ENCODE measurements around the gene GOSR1. TPM values are rescaled to one million over a fixed set of nuclear protein-coding genes. Genes with fewer than 3 reads are reported as not detected.
"Not testable (repeated sequence)": the region's sequence is repeated elsewhere in the genome, so short reads cannot be mapped to it uniquely, and the experiment has no call there.

The GOSR1 gene
- polyA plus RNA-seq, 2 of the 4 experiments (the other 2 are of a cell fraction): 48.8 to 49.6 TPM

- no peak for ATAC-seq
- WGBS (ENCODE audit: missing lambda C conversion rate): 92% methylated on average over 7 of the region's 7 CpGs
- no peak for FAIRE-seq
- ChIA-PET POLR2A (no interaction called here), CTCF (no interaction called here)
- Histone ChIP-seq H3K4me2 (no peak overlapping the region), H3K9me3 (no peaks in the 10 kb centered on the region), H3K4me3 (no peak overlapping the region), H3K4me1 (peaks cover 15% of the 10 kb centered on the region), H3K27ac (no peak overlapping the region)
- no peak for TF ChIP-seq BHLHE40 (IDR thresholded peaks at IDR 0.05; ENCODE audit: low read depth, low read length)
- no peak for TF ChIP-seq POLR2A (IDR thresholded peaks at IDR 0.05; ENCODE audit: low read length)
- TF ChIP-seq, protein P1, sequence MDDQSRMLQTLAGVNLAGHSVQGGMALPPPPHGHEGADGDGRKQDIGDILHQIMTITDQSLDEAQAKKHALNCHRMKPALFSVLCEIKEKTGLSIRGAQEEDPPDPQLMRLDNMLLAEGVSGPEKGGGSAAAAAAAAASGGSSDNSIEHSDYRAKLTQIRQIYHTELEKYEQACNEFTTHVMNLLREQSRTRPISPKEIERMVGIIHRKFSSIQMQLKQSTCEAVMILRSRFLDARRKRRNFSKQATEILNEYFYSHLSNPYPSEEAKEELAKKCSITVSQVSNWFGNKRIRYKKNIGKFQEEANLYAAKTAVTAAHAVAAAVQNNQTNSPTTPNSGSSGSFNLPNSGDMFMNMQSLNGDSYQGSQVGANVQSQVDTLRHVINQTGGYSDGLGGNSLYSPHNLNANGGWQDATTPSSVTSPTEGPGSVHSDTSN (IDR thresholded peaks at IDR 0.05): no peak
- TF ChIP-seq ZSCAN20 (CRISPR knock-in tag; IDR thresholded peaks at IDR 0.05): no peak
- no peak for TF ChIP-seq RCOR1 (IDR thresholded peaks at IDR 0.05; ENCODE audit: low read depth, low read length)
- no peak for TF ChIP-seq RARB (CRISPR knock-in tag; IDR thresholded peaks at IDR 0.05)
- TF ChIP-seq HEYL (CRISPR knock-in tag; IDR thresholded peaks at IDR 0.05): no peak
- no peak for TF ChIP-seq EHF (CRISPR knock-in tag; IDR thresholded peaks at IDR 0.05)
- no peak for TF ChIP-seq ATOH8 (CRISPR knock-in tag; IDR thresholded peaks at IDR 0.05; ENCODE audit: low read depth)
- no peak for TF ChIP-seq RAD21 (conservative IDR thresholded peaks at IDR 0.05 in 1 of 2, IDR thresholded peaks at IDR 0.05 in 1 of 2)
- DNase-seq (ENCODE audit: low read depth in 1 of 2, low spot score in 1 of 2): no peak
Observed at GRCh38 chr17:30521766-30522165, 44.6 kb downstream of the GOSR1 start.

DNA sequence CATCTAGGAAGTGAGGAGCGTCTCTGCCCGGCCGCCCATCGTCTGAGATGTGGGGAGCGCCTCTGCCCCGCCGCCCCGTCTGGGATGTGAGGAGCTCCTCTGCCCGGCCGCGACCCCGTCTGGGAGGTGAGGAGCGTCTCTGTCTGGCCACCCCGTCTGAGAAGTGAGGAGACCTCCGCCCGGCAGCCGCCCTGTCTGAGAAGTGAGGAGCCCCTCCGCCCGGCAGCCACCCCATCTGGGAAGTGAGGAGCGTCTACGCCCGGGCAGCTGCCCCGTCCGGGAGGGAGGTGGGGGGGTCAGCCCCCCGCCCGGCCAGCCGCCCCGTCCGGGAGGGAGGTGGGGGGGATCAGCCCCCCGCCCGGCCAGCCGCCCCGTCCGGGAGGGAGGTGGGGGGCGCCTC lies 46.0 kb downstream of the GOSR1 start:
- FAIRE-seq; H3K4me2 ChIP-seq; H3K27ac ChIP-seq; CTCF ChIA-PET; DNase-seq (ENCODE audit: low read depth in 1 of 2, low spot score in 1 of 2); H3K4me3 ChIP-seq; H3K9me3 ChIP-seq; POLR2A ChIA-PET; ATAC-seq: not testable (repeated sequence)
- 94% methylated on average over 21 of the region's 35 CpGs for WGBS (ENCODE audit: missing lambda C conversion rate)
- H3K4me1 ChIP-seq: peaks cover 15% of the 10 kb centered on the region

DNA sequence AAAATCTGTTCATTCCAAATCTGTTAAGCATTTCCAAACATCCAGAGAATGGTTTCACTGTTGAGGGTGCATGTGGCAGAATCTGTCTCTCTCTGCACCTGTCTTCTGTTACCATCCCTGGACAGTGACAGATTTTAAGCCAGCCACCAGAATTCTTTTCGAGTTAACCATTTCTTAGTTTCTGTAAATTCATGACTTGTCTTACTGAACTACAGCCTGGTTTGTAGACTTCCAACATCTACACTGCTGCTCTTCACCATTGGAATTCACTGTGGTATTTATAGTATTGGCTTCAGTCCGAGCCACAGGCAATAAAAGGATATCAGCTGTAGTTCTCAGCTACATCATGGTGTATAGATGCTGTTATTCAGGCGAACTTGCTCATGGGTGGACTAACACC lies 47.6 kb downstream of the GOSR1 start:
- FAIRE-seq: peak; percentile 56
- no peak for DNase-seq (ENCODE audit: low read depth in 1 of 2, low spot score in 1 of 2)
- 83% methylated on average over 3 of the region's 3 CpGs for WGBS (ENCODE audit: missing lambda C conversion rate)
- no peak for ATAC-seq
- ChIA-PET CTCF (interaction anchor here (2.2 kb wide), 1 partner anchor 48 kb away, joined by 6 read pairs; the partner anchor contains the start of gene GOSR1), POLR2A (no interaction called here)
- peaks cover 5% of the 10 kb centered on the region for H3K4me1 ChIP-seq
- no peak overlapping the region for H3K4me3 ChIP-seq
- no peaks in the 10 kb centered on the region for H3K9me3 ChIP-seq
- no peak overlapping the region for H3K27ac ChIP-seq
- no peak overlapping the region for H3K4me2 ChIP-seq
- TF ChIP-seq FOSB (CRISPR knock-in tag; IDR thresholded peaks at IDR 0.05): 0 out of 2 replicates have a peak, but pooled peaks have one; percentile 40
- no peak for TF ChIP-seq EHF (CRISPR knock-in tag; IDR thresholded peaks at IDR 0.05)

- H3K27ac ChIP-seq: no peak overlapping the region
- ATAC-seq (no peak), FAIRE-seq (peak; percentile 56), DNase-seq (ENCODE audit: low read depth in 1 of 2, low spot score in 1 of 2) (no peak)
- no peak overlapping the region for H3K4me3 ChIP-seq
- ChIA-PET CTCF (interaction anchor here (0.9 to 2.8 kb wide), 3 partner anchors 9 to 49 kb away, joined by 3 to 10 read pairs (median 6); partner anchors contain the start of gene GOSR1), POLR2A (no interaction called here)
- H3K4me1 ChIP-seq: no peaks in the 10 kb centered on the region
- no peak overlapping the region for H3K4me2 ChIP-seq
- 90% methylated on average over 2 of the region's 2 CpGs for whole genome bisulfite sequencing (ENCODE audit: missing lambda C conversion rate)
- H3K9me3 ChIP-seq: no peaks in the 10 kb centered on the region
- no peak for TF ChIP-seq ZC3H11A (IDR thresholded peaks at IDR 0.05)
- no peak for TF ChIP-seq RARB (CRISPR knock-in tag; IDR thresholded peaks at IDR 0.05)
- no peak for TF ChIP-seq EHF (CRISPR knock-in tag; IDR thresholded peaks at IDR 0.05)
- TF ChIP-seq, protein P2, sequence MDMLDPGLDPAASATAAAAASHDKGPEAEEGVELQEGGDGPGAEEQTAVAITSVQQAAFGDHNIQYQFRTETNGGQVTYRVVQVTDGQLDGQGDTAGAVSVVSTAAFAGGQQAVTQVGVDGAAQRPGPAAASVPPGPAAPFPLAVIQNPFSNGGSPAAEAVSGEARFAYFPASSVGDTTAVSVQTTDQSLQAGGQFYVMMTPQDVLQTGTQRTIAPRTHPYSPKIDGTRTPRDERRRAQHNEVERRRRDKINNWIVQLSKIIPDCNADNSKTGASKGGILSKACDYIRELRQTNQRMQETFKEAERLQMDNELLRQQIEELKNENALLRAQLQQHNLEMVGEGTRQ (IDR thresholded peaks at IDR 0.05): no peak
- no peak for TF ChIP-seq HOXB5 (CRISPR knock-in tag; IDR thresholded peaks at IDR 0.05)
- TF ChIP-seq, protein P3, sequence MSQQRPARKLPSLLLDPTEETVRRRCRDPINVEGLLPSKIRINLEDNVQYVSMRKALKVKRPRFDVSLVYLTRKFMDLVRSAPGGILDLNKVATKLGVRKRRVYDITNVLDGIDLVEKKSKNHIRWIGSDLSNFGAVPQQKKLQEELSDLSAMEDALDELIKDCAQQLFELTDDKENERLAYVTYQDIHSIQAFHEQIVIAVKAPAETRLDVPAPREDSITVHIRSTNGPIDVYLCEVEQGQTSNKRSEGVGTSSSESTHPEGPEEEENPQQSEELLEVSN (IDR thresholded peaks at IDR 0.05; ENCODE audit: borderline replicate concordance, low read depth): no peak
- TF ChIP-seq HOXA7 (CRISPR knock-in tag; IDR thresholded peaks at IDR 0.05): no peak
- TF ChIP-seq, protein P4, sequence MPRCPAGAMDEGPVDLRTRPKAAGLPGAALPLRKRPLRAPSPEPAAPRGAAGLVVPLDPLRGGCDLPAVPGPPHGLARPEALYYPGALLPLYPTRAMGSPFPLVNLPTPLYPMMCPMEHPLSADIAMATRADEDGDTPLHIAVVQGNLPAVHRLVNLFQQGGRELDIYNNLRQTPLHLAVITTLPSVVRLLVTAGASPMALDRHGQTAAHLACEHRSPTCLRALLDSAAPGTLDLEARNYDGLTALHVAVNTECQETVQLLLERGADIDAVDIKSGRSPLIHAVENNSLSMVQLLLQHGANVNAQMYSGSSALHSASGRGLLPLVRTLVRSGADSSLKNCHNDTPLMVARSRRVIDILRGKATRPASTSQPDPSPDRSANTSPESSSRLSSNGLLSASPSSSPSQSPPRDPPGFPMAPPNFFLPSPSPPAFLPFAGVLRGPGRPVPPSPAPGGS (IDR thresholded peaks at IDR 0.05): no peak
- no peak for TF ChIP-seq HEYL (CRISPR knock-in tag; IDR thresholded peaks at IDR 0.05)
- TF ChIP-seq TFCP2L1 (CRISPR knock-in tag; IDR thresholded peaks at IDR 0.05): no peak
- TF ChIP-seq, protein P5, sequence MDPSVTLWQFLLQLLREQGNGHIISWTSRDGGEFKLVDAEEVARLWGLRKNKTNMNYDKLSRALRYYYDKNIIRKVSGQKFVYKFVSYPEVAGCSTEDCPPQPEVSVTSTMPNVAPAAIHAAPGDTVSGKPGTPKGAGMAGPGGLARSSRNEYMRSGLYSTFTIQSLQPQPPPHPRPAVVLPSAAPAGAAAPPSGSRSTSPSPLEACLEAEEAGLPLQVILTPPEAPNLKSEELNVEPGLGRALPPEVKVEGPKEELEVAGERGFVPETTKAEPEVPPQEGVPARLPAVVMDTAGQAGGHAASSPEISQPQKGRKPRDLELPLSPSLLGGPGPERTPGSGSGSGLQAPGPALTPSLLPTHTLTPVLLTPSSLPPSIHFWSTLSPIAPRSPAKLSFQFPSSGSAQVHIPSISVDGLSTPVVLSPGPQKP (IDR thresholded peaks at IDR 0.05; ENCODE audit: low read depth, low read length): no peak
- TF ChIP-seq, protein P6, sequence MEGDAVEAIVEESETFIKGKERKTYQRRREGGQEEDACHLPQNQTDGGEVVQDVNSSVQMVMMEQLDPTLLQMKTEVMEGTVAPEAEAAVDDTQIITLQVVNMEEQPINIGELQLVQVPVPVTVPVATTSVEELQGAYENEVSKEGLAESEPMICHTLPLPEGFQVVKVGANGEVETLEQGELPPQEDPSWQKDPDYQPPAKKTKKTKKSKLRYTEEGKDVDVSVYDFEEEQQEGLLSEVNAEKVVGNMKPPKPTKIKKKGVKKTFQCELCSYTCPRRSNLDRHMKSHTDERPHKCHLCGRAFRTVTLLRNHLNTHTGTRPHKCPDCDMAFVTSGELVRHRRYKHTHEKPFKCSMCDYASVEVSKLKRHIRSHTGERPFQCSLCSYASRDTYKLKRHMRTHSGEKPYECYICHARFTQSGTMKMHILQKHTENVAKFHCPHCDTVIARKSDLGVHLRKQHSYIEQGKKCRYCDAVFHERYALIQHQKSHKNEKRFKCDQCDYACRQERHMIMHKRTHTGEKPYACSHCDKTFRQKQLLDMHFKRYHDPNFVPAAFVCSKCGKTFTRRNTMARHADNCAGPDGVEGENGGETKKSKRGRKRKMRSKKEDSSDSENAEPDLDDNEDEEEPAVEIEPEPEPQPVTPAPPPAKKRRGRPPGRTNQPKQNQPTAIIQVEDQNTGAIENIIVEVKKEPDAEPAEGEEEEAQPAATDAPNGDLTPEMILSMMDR (IDR thresholded peaks at IDR 0.05): no peak
- no peak for TF ChIP-seq CBX8 (IDR thresholded peaks at IDR 0.05)
Observed at GRCh38 chr17:30526401-30526800, 49.2 kb downstream of the GOSR1 start.
